IPS-NIHi7 (cell line): Measurements from ENCODE around the gene PRPF19.

Source experiments
- DNase-seq: peaks from one replicate; pipeline ENCODE4 v3.0.0; 2012; ENCODE audit warnings: mixed read lengths; ENCODE audit errors: extremely low spot score

The PRPF19 gene

GRCh38 chr11:60858236-60858635, 48.1 kb downstream of the PRPF19 start:
- no peak for DNase-seq

DNA sequence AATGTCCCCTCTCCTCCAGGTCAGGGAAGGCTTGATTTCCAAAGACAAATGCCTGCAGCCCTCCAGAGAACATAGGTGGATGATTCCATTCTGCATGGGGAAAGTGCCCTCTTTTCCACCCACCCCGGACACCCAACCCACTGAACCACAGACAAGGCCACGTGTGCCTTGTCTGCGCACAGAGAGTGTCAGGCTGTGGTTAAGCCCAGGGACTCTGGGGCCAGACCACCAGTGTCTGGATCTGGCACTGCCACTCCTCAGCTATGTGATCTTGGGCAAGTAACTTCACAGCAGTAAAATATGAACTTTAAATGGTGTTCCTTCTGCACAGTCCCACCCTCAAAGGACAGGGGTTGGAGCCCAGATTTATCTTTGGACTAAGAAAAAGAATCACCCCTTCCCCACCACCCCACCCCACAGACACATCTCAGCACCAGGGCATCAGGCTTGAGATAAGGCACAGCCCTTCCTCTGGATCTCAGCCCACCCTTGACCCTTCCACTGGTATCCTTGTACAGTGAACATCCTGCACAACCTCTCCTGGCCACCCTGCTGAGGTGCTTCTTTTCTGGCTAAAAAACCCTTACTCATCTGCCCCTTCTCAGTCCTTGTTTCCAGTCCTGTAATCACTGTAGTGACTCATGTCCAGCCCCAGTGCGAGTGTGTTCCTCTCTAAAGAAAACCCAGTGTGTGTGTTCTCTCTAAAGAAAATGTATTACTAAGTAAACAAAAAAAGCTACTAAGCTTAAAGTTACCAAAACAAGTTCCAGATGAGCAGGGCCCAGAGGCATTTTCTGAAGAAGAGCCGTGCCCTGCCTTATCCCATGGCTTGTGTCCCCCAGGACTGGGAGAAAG, 48.8 kb downstream of the PRPF19 start:
- DNase-seq, result no peak

DNA sequence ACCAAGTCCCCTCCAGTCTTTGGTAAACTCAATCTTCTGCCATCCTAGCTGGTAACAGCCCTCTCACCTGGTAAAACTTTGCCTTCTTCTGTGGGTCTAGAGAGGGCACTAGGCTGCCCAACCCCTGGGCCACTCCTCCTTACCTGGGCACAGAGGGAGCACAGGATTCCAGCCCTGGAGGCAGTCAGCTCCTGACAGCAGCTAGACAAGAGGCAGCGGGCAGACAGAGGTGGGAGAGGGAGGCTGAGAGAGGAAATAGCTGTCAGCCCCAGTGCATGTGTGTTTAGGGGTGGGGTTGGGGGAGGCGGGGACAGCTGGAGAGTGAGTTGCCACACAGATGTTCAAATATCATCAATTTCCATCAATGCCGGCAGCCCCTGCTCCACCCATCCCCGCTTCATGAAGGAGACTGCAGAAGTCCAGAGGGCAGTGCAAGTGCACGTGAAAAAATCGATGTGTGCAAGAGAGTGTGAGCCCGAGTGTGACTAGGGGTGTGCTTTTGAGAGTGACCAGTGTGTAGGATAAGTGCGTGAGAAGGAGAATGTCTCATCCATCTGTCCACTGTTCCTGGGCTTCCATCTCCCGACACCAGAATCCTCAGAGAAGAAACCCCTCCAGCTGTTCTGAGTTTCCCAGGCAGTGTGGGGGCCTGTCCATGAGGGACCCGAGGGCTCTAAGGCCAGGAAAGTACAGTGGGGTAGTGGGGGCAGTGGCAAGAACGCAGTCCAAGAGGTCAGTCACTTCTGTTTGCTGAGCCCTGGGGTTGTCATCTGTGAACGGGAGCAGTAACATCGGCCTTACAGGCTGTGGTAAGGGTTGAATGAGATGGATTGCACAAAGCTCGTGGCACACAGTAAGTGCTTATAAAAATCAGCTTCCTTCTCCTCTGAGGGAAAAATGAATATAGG, 50.4 kb downstream of the PRPF19 start, which contains the start of gene PTGDR2:
TSS of gene PTGDR2 (minus strand) at position 225 of the 908 bp plus-strand sequence. CDS start 2,228 bp downstream, outside the sequence.
- no peak for DNase-seq

GRCh38 chr11:60854847-60855725, 51.3 kb downstream of the PRPF19 start:
- no peak for DNase-seq

DNA sequence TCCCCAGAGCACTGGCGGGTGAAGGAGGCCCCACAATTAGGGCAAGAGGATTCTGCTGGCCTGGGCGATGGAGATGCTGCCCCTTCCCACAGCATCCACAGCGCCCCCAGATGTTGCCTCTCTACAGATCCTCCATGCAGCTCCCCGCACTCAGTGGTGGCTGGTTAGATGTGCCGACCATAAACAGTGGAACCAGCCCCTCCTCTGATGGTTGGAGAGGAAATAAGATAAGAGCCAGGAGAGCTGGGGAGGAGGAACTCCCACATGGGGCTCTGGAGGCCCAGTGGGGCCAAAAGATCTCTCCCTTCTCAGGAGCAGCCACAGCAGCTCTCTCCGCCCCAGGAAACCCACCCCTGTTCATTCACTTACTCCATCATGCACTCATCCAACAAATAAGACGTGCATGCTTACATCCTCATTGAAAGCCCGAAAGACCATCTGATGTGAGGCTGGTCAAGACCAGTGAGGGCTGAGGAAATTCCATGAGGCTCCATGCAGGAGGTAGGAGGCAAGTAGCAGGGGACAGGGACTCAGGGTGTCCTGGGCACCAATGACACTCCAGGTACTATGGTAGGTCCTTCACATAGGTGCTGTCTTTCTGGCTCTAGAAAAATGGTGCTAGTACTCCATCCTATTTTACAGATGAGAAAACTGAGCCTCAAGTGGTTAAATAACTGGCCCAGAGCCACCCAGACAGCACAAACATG, 52.1 kb downstream of the PRPF19 start:
- no peak for DNase-seq

GRCh38 chr11:60852982-60853950, 53.1 kb downstream of the PRPF19 start:
- no peak for DNase-seq

- DNase-seq, result peak; percentile 67
Measured at GRCh38 chr11:60852117-60852981, 54.0 kb downstream of the PRPF19 start.

GRCh38 chr11:60851327-60852104, 54.9 kb downstream of the PRPF19 start:
- DNase-seq, result no peak

GRCh38 chr11:60849641-60850520, 56.5 kb downstream of the PRPF19 start:
- no peak for DNase-seq

- no peak for DNase-seq
Measured at GRCh38 chr11:60848714-60849151, 57.7 kb downstream of the PRPF19 start.

GRCh38 chr11:60847896-60848295, 58.5 kb downstream of the PRPF19 start:
- DNase-seq, result no peak

- no peak for DNase-seq
Measured at GRCh38 chr11:60847281-60847680, 59.1 kb downstream of the PRPF19 start.

GRCh38 chr11:60845338-60845737, 61.0 kb downstream of the PRPF19 start:
- DNase-seq, result no peak

- no peak for DNase-seq
Measured at GRCh38 chr11:60844870-60845221, 61.5 kb downstream of the PRPF19 start.

GRCh38 chr11:60844045-60844869, 62.1 kb downstream of the PRPF19 start:
- DNase-seq, result no peak
